Heart right ventricle (tissue), 16 donors: ENCODE measurements around the gene MYO7B. TPM values are rescaled to one million over a fixed set of nuclear protein-coding genes. Genes with fewer than 3 reads are reported as not detected.

Source experiments
- ATAC-seq, 8 donors: fragments of 200-7000 bp; cut with Tn5 transposase; one replicate each; pipeline ENCODE4 v1.9.1; 2020; ENCODE audit warnings: mild to moderate bottlenecking in 8 of 8, moderate library complexity in 8 of 8, moderate number of reproducible peaks in 1 of 8
- DNase-seq, 2 donors: peaks; one replicate each; pipeline ENCODE4 v3.0.0-alpha.2; 2020
- H3K27ac ChIP-seq, 10 donors: fragments of 200-600 bp; sonication (generic) in 2 of 10; one replicate each; pipeline versions ENCODE4 v1.5.0 to v1.8.0; 2020 to 2022; ENCODE audit warnings: mild to moderate bottlenecking in 3 of 10
- H3K27me3 ChIP-seq, 7 donors: fragments of 200-600 bp; one replicate each; pipeline ENCODE4 v1.8.0; 2021 to 2022; ENCODE audit warnings: mild to moderate bottlenecking in 2 of 7
- H3K36me3 ChIP-seq, 9 donors: fragments of 200-600 bp; sonication (generic) in 1 of 9; one replicate each; pipeline versions ENCODE4 v1.5.0 to v1.8.0; 2020 to 2022; ENCODE audit warnings: mild to moderate bottlenecking in 2 of 9
- H3K4me1 ChIP-seq, 9 donors: fragments of 200-600 bp; sonication (generic) in 1 of 9; one replicate each; pipeline versions ENCODE4 v1.5.0 to v1.8.0; 2020 to 2022; ENCODE audit warnings: mild to moderate bottlenecking in 4 of 9
- H3K4me3 ChIP-seq, 10 donors: fragments of 200-600 bp; sonication (generic) in 2 of 10; one replicate each; pipeline versions ENCODE4 v1.5.0 to v1.8.0; 2020 to 2022; ENCODE audit warnings: mild to moderate bottlenecking in 7 of 10, moderate library complexity in 2 of 10
- H3K9me3 ChIP-seq, 11 donors: fragments of 200-600 bp in 10 of 11; sonication (generic) in 2 of 11; one replicate each; pipeline versions ENCODE4 v1.5.0 to v1.8.0; 2013 to 2022; ENCODE audit warnings: mild to moderate bottlenecking in 2 of 11, control low read depth in 1 of 11, moderate library complexity in 1 of 11
- WGBS, 2 donors: extraction: QIAGEN DNeasy Blood & Tissue Kit; methylation state at CpG; one replicate each; pipeline ENCODE4 v1.1.7; 2013; ENCODE audit warnings: inconsistent platforms in 1 of 2; 5-methylcytosine and 5-hydroxymethylcytosine counted together
- intact Hi-C, 10 donors: fragments of 100-400 bp; cut with DNase I; formaldehyde crosslinking; loops; one replicate each; pipeline versions ENCODE4 v1.11.1 to v1.14.2; 2022
- polyA plus RNA-seq, 2 donors: library from polyadenylated mRNA; stranded (reverse); fragments of 200-250 nt; gene quantifications; one replicate each; pipeline ENCODE4 v1.2.3, GENCODE V29; 2013
- total RNA-seq, 10 donors: library from RNA; stranded (reverse); fragmentation: NEBNext Ultra II Directional in 3 of 10; extraction: Animal tissue kit (Norgen Biotek cat#: 25700) in 3 of 10; gene quantifications; one replicate each; pipeline versions ENCODE4 v1.2.1 to v1.2.4, GENCODE V29; 2021 to 2023
- TF ChIP-seq, protein P1 (sequence below), 9 donors: fragments of 200-600 bp; sonication (generic) in 2 of 9; IDR thresholded peaks; one replicate each; pipeline versions ENCODE4 v1.5.0 to v1.8.0; 2021 to 2022; ENCODE audit warnings: antibody characterized with exemption in 9 of 9, mild to moderate bottlenecking in 5 of 9, moderate library complexity in 1 of 9
- donor health status: Arrhythmogenic right ventricular cardiomyopathy.
- donor health status: ischemic (EF 13 %, LVEDD 7.1; RV severe dilation, severe dysfunction).
- donor health status: healthy with polysubstance abuse.
- donor health status: DM: no; HTN: yes; CAD: no.
- donor health status: DM: no; HTN: no; CAD: no.
- donor health status: ischemic (EF 25% LVEDD 6.9; RV normal size, moderate dysfunction).
- donor health status: ischemic (EF 25% LVEDD 5.7; RV mildly dilated, moderate dysfunction).
- donor health status: healthy.
- donor health status: DM: yes; HTN: yes; CAD: no.
- donor health status: Ischemic cardiomyopathy.
- donor health status: ischemic (EF 35%, LVEDD 5.7; RV mildly dilated, moderate dysfunction).
- donor health status: nonischemic (EF 11% LVEDD 7.7; RV severe dilation, severe dysfunction).
- donor health status: DM: yes; HTN: yes; CAD: no.
- donor health status: PGD.
- donor health status: ischemic (EF 29% LVEDD 5.4; RV normal size, mild dysfunction).
- donor health status: nonischemic (EF 23%, LVEDD 6.1; RV moderate dilation, normal function).

MYO7B gene
- total and polyA plus RNA-seq, 12 donors, result 0.42 to 2.3 (median 0.90) TPM

DNA sequence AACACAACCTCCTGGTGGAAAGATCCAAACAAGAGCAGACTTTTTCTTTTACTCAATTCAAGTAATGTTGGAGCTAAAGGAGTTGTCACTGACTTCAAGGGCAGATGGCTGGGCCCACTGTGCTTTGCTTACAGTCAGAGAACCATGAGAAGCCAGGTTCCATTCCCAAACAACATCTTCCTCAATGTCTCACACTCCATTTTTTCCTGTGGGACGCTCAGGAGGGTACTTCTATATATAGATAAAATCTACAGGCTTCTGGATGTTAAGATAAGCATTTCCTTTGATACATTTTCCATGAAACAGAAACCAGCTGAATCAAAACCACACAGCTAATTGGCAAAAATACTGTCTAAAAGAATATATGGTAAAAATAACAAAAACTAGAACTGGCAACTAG lies 23.6 kb upstream of the MYO7B start:
- Histone ChIP-seq H3K27me3 (no peaks in the 10 kb centered on the region), H3K9me3 (no peaks in the 10 kb centered on the region), H3K4me3 (no peak overlapping the region), H3K36me3 (peaks cover 0 to 44% (median 0%) of the 10 kb centered on the region in 9 donors), H3K4me1 (peaks cover 16 to 89% (median 77%) of the 10 kb centered on the region in 9 donors), H3K27ac (peak overlapping the region in 3 of 10 donors; percentile 1 to 50 (median 5))
- TF ChIP-seq, protein P1, sequence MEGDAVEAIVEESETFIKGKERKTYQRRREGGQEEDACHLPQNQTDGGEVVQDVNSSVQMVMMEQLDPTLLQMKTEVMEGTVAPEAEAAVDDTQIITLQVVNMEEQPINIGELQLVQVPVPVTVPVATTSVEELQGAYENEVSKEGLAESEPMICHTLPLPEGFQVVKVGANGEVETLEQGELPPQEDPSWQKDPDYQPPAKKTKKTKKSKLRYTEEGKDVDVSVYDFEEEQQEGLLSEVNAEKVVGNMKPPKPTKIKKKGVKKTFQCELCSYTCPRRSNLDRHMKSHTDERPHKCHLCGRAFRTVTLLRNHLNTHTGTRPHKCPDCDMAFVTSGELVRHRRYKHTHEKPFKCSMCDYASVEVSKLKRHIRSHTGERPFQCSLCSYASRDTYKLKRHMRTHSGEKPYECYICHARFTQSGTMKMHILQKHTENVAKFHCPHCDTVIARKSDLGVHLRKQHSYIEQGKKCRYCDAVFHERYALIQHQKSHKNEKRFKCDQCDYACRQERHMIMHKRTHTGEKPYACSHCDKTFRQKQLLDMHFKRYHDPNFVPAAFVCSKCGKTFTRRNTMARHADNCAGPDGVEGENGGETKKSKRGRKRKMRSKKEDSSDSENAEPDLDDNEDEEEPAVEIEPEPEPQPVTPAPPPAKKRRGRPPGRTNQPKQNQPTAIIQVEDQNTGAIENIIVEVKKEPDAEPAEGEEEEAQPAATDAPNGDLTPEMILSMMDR (IDR thresholded peaks at IDR 0.05), result no peak
- DNase-seq, result no peak
- intact Hi-C loops, result loop anchor here in 1 of 10 donors (10.0 kb wide), 1 partner anchor 163 kb away; the partner anchor contains the start of gene LIMS2
- 53 to 56% methylated on average over 1 of the region's 1 CpG for WGBS, 2 donors
- ATAC-seq, result no peak

DNA sequence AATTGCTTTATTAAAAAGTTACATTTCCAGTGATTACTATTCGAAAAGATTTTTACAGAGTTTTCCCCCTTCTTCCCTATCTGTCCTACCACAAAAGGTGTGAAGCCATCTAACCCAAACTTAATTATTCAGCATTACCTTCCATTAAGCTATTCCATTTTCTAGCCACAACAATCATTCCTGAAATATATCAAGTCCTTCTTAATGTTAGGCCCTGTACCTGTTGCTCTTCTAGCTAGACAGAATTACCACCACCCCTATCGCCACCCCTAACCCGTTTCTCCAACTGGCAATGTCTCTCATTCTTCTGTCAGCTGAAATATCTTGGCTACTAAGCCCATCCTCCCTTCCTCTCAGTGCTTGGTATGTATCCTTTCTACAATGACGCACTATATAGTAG lies 23.1 kb upstream of the MYO7B start:
- H3K36me3 ChIP-seq, result peaks cover 0 to 49% (median 0%) of the 10 kb centered on the region in 9 donors
- H3K27me3 ChIP-seq, result no peaks in the 10 kb centered on the region
- WGBS, 2 donors, result 77 to 82% methylated on average over 4 of the region's 4 CpGs
- DNase-seq, result no peak
- TF ChIP-seq, protein P1 (IDR thresholded peaks at IDR 0.05), result no peak
- H3K9me3 ChIP-seq, result no peaks in the 10 kb centered on the region
- H3K4me1 ChIP-seq, result peaks cover 16 to 89% (median 73%) of the 10 kb centered on the region in 9 donors
- no peak overlapping the region for H3K4me3 ChIP-seq
- intact Hi-C loops, result loop anchor here in 1 of 10 donors (10.0 kb wide), 1 partner anchor 162 kb away; the partner anchor contains the start of gene LIMS2
- H3K27ac ChIP-seq, result peak overlapping the region in 3 of 10 donors; percentile 1 to 50 (median 5)
- no peak for ATAC-seq

DNA sequence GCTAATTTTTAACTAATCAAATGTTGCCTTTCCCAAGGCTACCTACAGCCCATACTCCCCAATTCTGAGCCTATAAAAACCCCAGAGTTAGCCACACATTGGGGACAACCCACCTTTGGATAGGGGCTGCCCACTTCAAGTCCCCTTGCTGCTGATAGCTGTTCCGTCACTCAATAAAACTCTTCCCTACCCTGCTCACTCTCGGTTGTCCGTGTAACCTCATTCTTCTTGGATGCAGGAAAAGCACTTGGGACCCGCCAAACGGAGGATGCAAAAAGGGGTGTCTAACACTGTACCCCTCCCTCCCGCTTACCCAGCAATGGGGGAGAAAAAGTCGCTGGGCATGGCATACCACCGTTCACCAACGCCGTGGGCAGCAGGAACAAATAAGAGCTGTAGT lies 21.4 kb upstream of the MYO7B start:
- Histone ChIP-seq H3K27ac (peak overlapping the region in 8 of 10 donors; percentile 38 to 82 (median 75)), H3K36me3 (peaks cover 0 to 66% (median 0%) of the 10 kb centered on the region in 9 donors), H3K4me1 (peaks cover 11 to 77% (median 56%) of the 10 kb centered on the region in 9 donors), H3K4me3 (no peak overlapping the region), H3K27me3 (no peaks in the 10 kb centered on the region), H3K9me3 (no peaks in the 10 kb centered on the region)
- WGBS, 2 donors, result 72 to 73% methylated on average over 10 of the region's 10 CpGs
- TF ChIP-seq, protein P1 (IDR thresholded peaks at IDR 0.05), result no peak
- intact Hi-C loops, result loop anchor here in 1 of 10 donors (10.0 kb wide), 1 partner anchor 161 kb away; the partner anchor contains the start of gene LIMS2
- peak in 1 of 8 donors; percentile 1 for ATAC-seq
- DNase-seq, result no peak

DNA sequence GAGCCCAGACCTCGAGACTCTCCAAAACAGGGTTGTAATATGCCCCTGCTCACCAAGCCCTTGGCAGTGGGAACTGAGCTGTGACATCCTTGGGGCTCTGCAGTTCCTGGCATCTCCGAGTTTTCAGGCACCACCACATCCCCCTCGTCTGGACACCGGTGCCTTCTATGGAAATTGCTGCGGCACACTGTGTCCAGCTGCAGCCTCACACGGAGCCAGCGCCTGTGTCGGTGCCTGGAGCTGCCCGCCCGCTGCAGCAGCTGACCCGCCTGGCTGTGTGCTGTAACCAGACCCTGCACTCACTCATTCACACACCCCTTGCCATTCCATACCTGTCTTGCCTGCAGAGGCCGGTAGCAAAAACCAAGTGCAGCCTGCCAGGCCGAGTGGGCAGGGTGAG lies 21.0 kb upstream of the MYO7B start:
- Histone ChIP-seq H3K36me3 (peaks cover 0 to 68% (median 0%) of the 10 kb centered on the region in 9 donors), H3K4me1 (peaks cover 11 to 73% (median 51%) of the 10 kb centered on the region in 9 donors), H3K27ac (peak overlapping the region in 9 of 10 donors; percentile 38 to 82 (median 72)), H3K9me3 (no peaks in the 10 kb centered on the region), H3K27me3 (no peaks in the 10 kb centered on the region), H3K4me3 (no peak overlapping the region)
- TF ChIP-seq, protein P1 (IDR thresholded peaks at IDR 0.05), result no peak
- intact Hi-C loops, result loop anchor here in 1 of 10 donors (10.0 kb wide), 1 partner anchor 160 kb away; the partner anchor contains the start of gene LIMS2
- WGBS, 2 donors, result 79 to 84% methylated on average over 13 of the region's 13 CpGs
- DNase-seq (peak in 1 of 2 donors; percentile 43), ATAC-seq (peak; percentile 37 to 87 (median 62))
